HFFc6 (cell line): ENCODE results near the gene RBMS3. TPM values are rescaled to one million over a fixed set of nuclear protein-coding genes. Genes with fewer than 3 reads are reported as not detected.
"Not testable (repeated sequence)": the region's sequence is repeated elsewhere in the genome, so short reads cannot be mapped to it uniquely, and the experiment has no call there.

Experiments
- DNase-seq: peaks from one replicate; pipeline ENCODE4 v3.0.0-alpha.2; 2018
- H3K27ac Mint-ChIP-seq: 2 replicates; pipeline ENCODE4 v1.8.0; 2020; ENCODE audit warnings: mild to moderate bottlenecking, mixed read lengths
- H3K27me3 Mint-ChIP-seq: 2 replicates; pipeline ENCODE4 v1.8.0; 2021; ENCODE audit warnings: mild to moderate bottlenecking, moderate library complexity, mixed read lengths; ENCODE audit not compliant: insufficient read depth
- H3K36me3 Mint-ChIP-seq: 2 replicates; pipeline ENCODE4 v1.8.0; 2021; ENCODE audit warnings: low read depth, mixed read lengths
- H3K4me1 Mint-ChIP-seq: 2 replicates; pipeline ENCODE4 v1.8.0; 2020; ENCODE audit warnings: low read depth, mixed read lengths
- H3K4me3 Mint-ChIP-seq: 2 replicates; pipeline ENCODE4 v1.8.0; 2020; ENCODE audit warnings: mild to moderate bottlenecking, moderate library complexity, mixed read lengths
- H3K9me3 Mint-ChIP-seq: 2 replicates; pipeline ENCODE4 v1.8.0; 2020; ENCODE audit warnings: mild to moderate bottlenecking, mixed read lengths
- CTCF ChIP-seq: fragments of 200-600 bp; sonication (generic); IDR thresholded peaks from 2 replicates; pipeline ENCODE4 v1.5.0; 2021; ENCODE audit warnings: antibody characterized with exemption, mild to moderate bottlenecking
- total RNA-seq, 6 experiments: library from RNA; stranded (reverse); fragmentation: NEBNext Ultra II Directional; extraction: Animal tissue kit (Norgen Biotek cat#: 25700); gene quantifications; 2 replicates in 1 of 6; 3 replicates in 5 of 6; pipeline ENCODE4 v1.2.3, GENCODE V29; 2021

Gene RBMS3
- total RNA-seq, 6 experiments from 2014 or later: 22.8 to 46.9 (median 39.4) TPM

- Mint-ChIP-seq H3K4me3 (no peak overlapping the region), H3K27ac (no peak overlapping the region), H3K27me3 (no peaks in the 10 kb centered on the region), H3K9me3 (no peaks in the 10 kb centered on the region), H3K36me3 (0 out of 2 replicates have a peak, but pooled peaks cover under 1% of the 10 kb centered on the region), H3K4me1 (peaks cover 28% of the 10 kb centered on the region)
- no peak for DNase-seq
- no peak for TF ChIP-seq CTCF
Measured at GRCh38 chr3:29466442-29466841, 185.6 kb downstream of the RBMS3 start.

GRCh38 chr3:29468187-29468586 is 187.3 kb downstream of the RBMS3 start:
- no peak overlapping the region for H3K27ac Mint-ChIP-seq

GRCh38 chr3:29473481-29474170 is 192.8 kb downstream of the RBMS3 start:
- not testable (repeated sequence) for H3K36me3 Mint-ChIP-seq, H3K27me3 Mint-ChIP-seq, H3K27ac Mint-ChIP-seq, DNase-seq, H3K4me3 Mint-ChIP-seq, H3K9me3 Mint-ChIP-seq
- H3K4me1 Mint-ChIP-seq: peaks cover 36% of the 10 kb centered on the region

More at GRCh38 chr3:29468187-29468586, 187.3 kb downstream of the RBMS3 start:
- Mint-ChIP-seq H3K27me3 (no peaks in the 10 kb centered on the region), H3K4me1 (peaks cover 28% of the 10 kb centered on the region), H3K4me3 (no peak overlapping the region), H3K9me3 (no peaks in the 10 kb centered on the region), H3K36me3 (peaks cover 9% of the 10 kb centered on the region)
- no peak for DNase-seq
- TF ChIP-seq CTCF: no peak

GRCh38 chr3:29475305-29475840 is 194.5 kb downstream of the RBMS3 start:
- Mint-ChIP-seq H3K27ac (no peak overlapping the region), H3K4me1 (peaks cover 34% of the 10 kb centered on the region), H3K36me3 (peaks cover 9% of the 10 kb centered on the region), H3K27me3 (no peaks in the 10 kb centered on the region), H3K4me3 (no peak overlapping the region), H3K9me3 (no peaks in the 10 kb centered on the region)
- DNase-seq: no peak
- TF ChIP-seq CTCF: no peak

GRCh38 chr3:29475854-29476253 is 195.0 kb downstream of the RBMS3 start:
- DNase-seq: no peak
- Mint-ChIP-seq H3K9me3 (no peaks in the 10 kb centered on the region), H3K4me1 (peaks cover 34% of the 10 kb centered on the region), H3K27ac (no peak overlapping the region), H3K4me3 (no peak overlapping the region), H3K27me3 (no peaks in the 10 kb centered on the region), H3K36me3 (peaks cover 9% of the 10 kb centered on the region)
- TF ChIP-seq CTCF: no peak

GRCh38 chr3:29478611-29479010 is 197.7 kb downstream of the RBMS3 start:
- H3K27ac Mint-ChIP-seq: peak overlapping the region; percentile 18; the same call in 1 of the 2 replicates
- no peak for TF ChIP-seq CTCF
- H3K4me3 Mint-ChIP-seq: no peak overlapping the region
- H3K27me3 Mint-ChIP-seq: 0 out of 2 replicates have a peak, but pooled peaks cover 2% of the 10 kb centered on the region
- no peaks in the 10 kb centered on the region for H3K9me3 Mint-ChIP-seq
- DNase-seq: peak; percentile 36
- no peaks in the 10 kb centered on the region for H3K36me3 Mint-ChIP-seq
- peaks cover 34% of the 10 kb centered on the region for H3K4me1 Mint-ChIP-seq
